ENCODE data around the gene ING5.

DNA sequence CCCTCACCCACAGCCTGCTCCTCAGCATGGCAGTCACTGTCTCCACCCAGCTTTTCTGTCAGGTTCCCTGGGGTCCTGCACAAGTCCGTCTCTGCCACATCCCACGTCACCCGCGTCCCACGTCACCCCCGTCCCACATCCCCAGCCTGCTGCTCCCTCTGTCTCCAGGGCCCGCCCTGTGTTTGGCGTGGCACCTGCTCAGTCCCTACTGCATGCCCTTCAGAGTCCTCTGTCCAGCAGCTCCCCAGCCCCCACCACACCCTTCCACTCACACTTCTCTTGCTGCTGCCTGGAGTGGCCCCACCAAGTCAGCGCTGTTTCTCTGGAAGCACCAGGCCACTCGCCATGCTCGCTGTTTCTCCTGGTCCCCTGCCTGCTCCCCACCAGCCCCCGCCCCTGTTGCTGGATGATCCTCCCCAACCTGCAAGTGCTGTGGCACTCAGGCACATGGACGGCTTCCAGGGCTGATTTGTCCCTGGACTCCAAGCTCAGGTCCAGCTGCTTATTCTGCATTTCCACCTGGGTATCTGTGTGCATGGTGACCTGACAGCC lies 45.6 kb upstream of the ING5 start:
- TF ChIP-seq, protein P1, sequence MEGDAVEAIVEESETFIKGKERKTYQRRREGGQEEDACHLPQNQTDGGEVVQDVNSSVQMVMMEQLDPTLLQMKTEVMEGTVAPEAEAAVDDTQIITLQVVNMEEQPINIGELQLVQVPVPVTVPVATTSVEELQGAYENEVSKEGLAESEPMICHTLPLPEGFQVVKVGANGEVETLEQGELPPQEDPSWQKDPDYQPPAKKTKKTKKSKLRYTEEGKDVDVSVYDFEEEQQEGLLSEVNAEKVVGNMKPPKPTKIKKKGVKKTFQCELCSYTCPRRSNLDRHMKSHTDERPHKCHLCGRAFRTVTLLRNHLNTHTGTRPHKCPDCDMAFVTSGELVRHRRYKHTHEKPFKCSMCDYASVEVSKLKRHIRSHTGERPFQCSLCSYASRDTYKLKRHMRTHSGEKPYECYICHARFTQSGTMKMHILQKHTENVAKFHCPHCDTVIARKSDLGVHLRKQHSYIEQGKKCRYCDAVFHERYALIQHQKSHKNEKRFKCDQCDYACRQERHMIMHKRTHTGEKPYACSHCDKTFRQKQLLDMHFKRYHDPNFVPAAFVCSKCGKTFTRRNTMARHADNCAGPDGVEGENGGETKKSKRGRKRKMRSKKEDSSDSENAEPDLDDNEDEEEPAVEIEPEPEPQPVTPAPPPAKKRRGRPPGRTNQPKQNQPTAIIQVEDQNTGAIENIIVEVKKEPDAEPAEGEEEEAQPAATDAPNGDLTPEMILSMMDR (IDR thresholded peaks at IDR 0.05; ENCODE audit: insufficient read depth, low read length, poor library complexity, severe bottlenecking), result no peak
- no peak for TF ChIP-seq EZH2phosphoT487 (conservative IDR thresholded peaks at IDR 0.05; ENCODE audit: low read length)
